Measurements from ENCODE around the gene CLNK. TPM values are rescaled to one million over a fixed set of nuclear protein-coding genes. Genes with fewer than 3 reads are reported as not detected.

The CLNK gene
- total and polyA plus RNA-seq, 2 experiments from 2014 or later: not detected

DNA sequence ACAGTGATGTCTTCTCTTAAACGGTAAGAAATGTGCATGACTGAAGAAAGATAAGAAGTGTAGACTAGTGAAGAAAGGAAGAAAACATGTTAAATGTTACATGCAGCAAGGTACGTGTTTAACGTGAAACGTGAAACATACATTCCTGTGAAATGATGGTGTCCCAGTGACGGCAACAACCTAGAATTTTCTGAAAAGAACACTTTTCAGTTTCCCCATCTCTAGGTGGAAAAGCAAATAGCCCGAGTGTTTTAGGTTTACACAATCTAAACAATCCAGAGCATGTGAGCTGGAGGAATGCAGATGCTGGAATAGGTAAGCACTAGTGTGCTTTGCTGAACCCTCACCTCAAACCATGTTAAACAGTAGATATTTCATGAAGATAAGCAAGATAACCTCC is 60.7 kb downstream of the CLNK start:
- H3K27ac ChIP-seq: no peak overlapping the region
- WGBS, 2 experiments (ENCODE audit: low coverage in 1 of 2, low lambda C conversion rate in 2 of 2, missing lambda C conversion rate in 2 of 2): 65 to 68% methylated on average over 6 of the region's 6 CpGs
- no peaks in the 10 kb centered on the region; the same call in 1 of the 2 replicates for H3K4me1 ChIP-seq (ENCODE audit: insufficient read depth)
- H4K20me1 ChIP-seq (ENCODE audit: insufficient read depth): no peaks in the 10 kb centered on the region
- no peak overlapping the region for H3K4me2 ChIP-seq (ENCODE audit: unreplicated experiment)
- no peak overlapping the region for H3K9ac ChIP-seq
- no peak overlapping the region for H3K4me3 ChIP-seq
- H2AFZ ChIP-seq: no peak overlapping the region
- H3K27me3 ChIP-seq (replicated peaks; ENCODE audit: insufficient read depth): peaks cover 33% of the 10 kb centered on the region
- H3F3A ChIP-seq (ENCODE audit: insufficient read depth): no peaks in the 10 kb centered on the region
- in situ Hi-C loops (cut with MboI): no loop called here
- no peaks in the 10 kb centered on the region for H3K36me3 ChIP-seq (ENCODE audit: low read depth)
- no peaks in the 10 kb centered on the region for H3K9me2 ChIP-seq (ENCODE audit: insufficient read depth)
- H3K9me3 ChIP-seq (ENCODE audit: low read depth): no peaks in the 10 kb centered on the region
- no peak for TF ChIP-seq EZH2 (IDR thresholded peaks at IDR 0.05; ENCODE audit: insufficient read depth, poor library complexity, severe bottlenecking)
- no peak for TF ChIP-seq EZH2phosphoT487 (IDR thresholded peaks at IDR 0.05; ENCODE audit: insufficient read depth, low read depth)
- DNase-seq: no peak
- no peaks in the 10 kb centered on the region for H3K79me2 ChIP-seq (ENCODE audit: insufficient read depth)

DNA sequence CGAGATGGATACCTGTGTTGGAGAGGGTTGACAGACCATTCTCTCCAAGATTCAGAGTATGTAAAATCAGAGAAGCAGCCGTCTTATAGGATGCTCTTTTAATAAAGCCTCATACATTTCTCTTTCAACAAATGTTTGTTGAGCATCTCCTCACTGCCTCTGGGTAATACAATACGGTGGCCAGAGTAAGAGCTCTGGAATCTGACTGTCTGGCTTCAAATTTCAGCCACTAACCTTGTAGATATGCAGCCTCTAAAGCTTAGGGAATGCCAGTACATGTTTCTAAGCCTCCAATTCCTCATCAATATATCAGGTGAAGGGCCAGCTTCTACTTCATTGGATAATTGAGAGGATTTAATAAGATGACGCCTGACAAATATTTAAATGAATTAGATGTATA is 61.3 kb downstream of the CLNK start:
- no peak for TF ChIP-seq EZH2 (IDR thresholded peaks at IDR 0.05; ENCODE audit: insufficient read depth, poor library complexity, severe bottlenecking)
- WGBS, 2 experiments (ENCODE audit: low coverage in 1 of 2, low lambda C conversion rate in 2 of 2, missing lambda C conversion rate in 2 of 2): 66% methylated on average over 4 of the region's 4 CpGs
- peak; percentile 19 for DNase-seq

DNA sequence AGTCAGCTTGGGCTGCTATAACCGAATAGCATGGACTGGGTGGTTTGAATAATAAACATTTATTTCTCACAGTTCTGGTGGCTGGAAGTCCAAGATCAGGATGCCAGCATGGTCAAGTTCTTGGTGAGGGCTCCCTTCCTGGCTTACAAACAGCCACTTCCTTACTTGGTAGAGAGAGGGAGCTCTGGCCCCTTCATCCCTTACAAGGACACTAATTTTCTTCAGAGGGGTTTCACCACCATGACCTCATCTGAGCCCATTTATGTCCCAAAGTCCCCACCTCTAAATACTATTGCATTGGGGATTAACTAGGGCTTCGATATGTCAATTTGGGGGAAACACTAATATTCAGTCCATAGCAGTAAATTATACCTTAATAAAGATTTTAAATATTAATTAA is 61.8 kb downstream of the CLNK start:
- TF ChIP-seq EZH2phosphoT487 (IDR thresholded peaks at IDR 0.05; ENCODE audit: insufficient read depth, low read depth) (no peak), EZH2 (IDR thresholded peaks at IDR 0.05; ENCODE audit: insufficient read depth, poor library complexity, severe bottlenecking) (no peak)
- Histone ChIP-seq H2AFZ (no peak overlapping the region), H3K79me2 (ENCODE audit: insufficient read depth) (no peaks in the 10 kb centered on the region), H3K9me2 (ENCODE audit: insufficient read depth) (no peaks in the 10 kb centered on the region), H3F3A (ENCODE audit: insufficient read depth) (no peaks in the 10 kb centered on the region), H3K4me1 (ENCODE audit: insufficient read depth) (no peaks in the 10 kb centered on the region; the same call in 1 of the 2 replicates), H3K9me3 (ENCODE audit: low read depth) (no peaks in the 10 kb centered on the region), H3K9ac (no peak overlapping the region), H3K4me3 (no peak overlapping the region), H3K4me2 (ENCODE audit: unreplicated experiment) (no peak overlapping the region), H3K27ac (no peak overlapping the region), H3K27me3 (replicated peaks; ENCODE audit: insufficient read depth) (peaks cover 22% of the 10 kb centered on the region), H3K36me3 (ENCODE audit: low read depth) (no peaks in the 10 kb centered on the region), H4K20me1 (ENCODE audit: insufficient read depth) (no peaks in the 10 kb centered on the region)
- no peak for DNase-seq
- 69 to 85% methylated on average over 2 of the region's 2 CpGs for WGBS, 2 experiments (ENCODE audit: low coverage in 1 of 2, low lambda C conversion rate in 2 of 2, missing lambda C conversion rate in 2 of 2)
- in situ Hi-C loops (cut with MboI): no loop called here

More for the DNA sequence above, 61.3 kb downstream of the CLNK start:
- Histone ChIP-seq H3K27me3 (replicated peaks; ENCODE audit: insufficient read depth) (peaks cover 27% of the 10 kb centered on the region), H3K27ac (no peak overlapping the region), H4K20me1 (ENCODE audit: insufficient read depth) (no peaks in the 10 kb centered on the region), H3K79me2 (ENCODE audit: insufficient read depth) (no peaks in the 10 kb centered on the region), H3K9me2 (ENCODE audit: insufficient read depth) (no peaks in the 10 kb centered on the region), H3K9me3 (ENCODE audit: low read depth) (no peaks in the 10 kb centered on the region), H3K4me2 (ENCODE audit: unreplicated experiment) (no peak overlapping the region), H2AFZ (no peak overlapping the region), H3K4me3 (no peak overlapping the region), H3F3A (ENCODE audit: insufficient read depth) (no peaks in the 10 kb centered on the region), H3K9ac (no peak overlapping the region), H3K36me3 (ENCODE audit: low read depth) (no peaks in the 10 kb centered on the region), H3K4me1 (ENCODE audit: insufficient read depth) (no peaks in the 10 kb centered on the region; the same call in 1 of the 2 replicates)
- in situ Hi-C loops (cut with MboI): no loop called here

DNA sequence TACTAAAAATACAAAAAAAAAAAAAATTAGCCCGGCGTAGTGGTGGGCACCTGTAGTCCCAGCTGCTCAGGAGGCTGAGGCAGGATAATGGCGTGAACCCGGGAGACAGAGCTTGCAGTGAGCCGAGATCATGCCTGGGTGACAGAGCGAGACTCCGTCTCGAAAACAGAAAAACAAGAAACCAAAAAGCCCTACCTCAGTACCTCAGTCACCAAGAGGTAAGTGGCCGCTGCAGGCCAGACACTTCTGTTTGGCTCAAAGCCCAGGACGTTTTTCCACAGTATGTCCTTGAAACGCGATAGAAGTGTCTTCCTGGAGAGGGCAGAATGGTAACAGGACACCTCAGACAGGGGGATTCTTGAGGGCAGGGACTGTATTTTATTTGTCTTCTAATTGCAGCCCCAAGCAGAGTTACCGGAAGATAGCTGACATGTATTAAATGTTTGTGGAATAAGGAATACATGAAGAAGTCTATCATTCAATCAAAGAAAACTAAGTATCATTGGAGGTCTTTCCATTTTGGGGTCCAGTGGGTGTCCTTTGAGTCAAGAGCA is 63.6 kb downstream of the CLNK start:
- in situ Hi-C loops (cut with MboI): no loop called here
- no peaks in the 10 kb centered on the region for H4K20me1 ChIP-seq (ENCODE audit: insufficient read depth)
- DNase-seq: no peak
- no peaks in the 10 kb centered on the region; the same call in 1 of the 2 replicates for H3K4me1 ChIP-seq (ENCODE audit: insufficient read depth)
- H3K36me3 ChIP-seq (ENCODE audit: low read depth): no peaks in the 10 kb centered on the region
- H3K27ac ChIP-seq: no peak overlapping the region
- no peaks in the 10 kb centered on the region for H3K9me2 ChIP-seq (ENCODE audit: insufficient read depth)
- H3K27me3 ChIP-seq (replicated peaks; ENCODE audit: insufficient read depth): peaks cover 11% of the 10 kb centered on the region
- no peaks in the 10 kb centered on the region for H3K9me3 ChIP-seq (ENCODE audit: low read depth)
- no peaks in the 10 kb centered on the region for H3K79me2 ChIP-seq (ENCODE audit: insufficient read depth)
- TF ChIP-seq EZH2 (IDR thresholded peaks at IDR 0.05; ENCODE audit: insufficient read depth, poor library complexity, severe bottlenecking) (no peak), EZH2phosphoT487 (IDR thresholded peaks at IDR 0.05; ENCODE audit: insufficient read depth, low read depth) (no peak)
- H3K4me3 ChIP-seq: no peak overlapping the region
- WGBS, 2 experiments (ENCODE audit: low coverage in 1 of 2, low lambda C conversion rate in 2 of 2, missing lambda C conversion rate in 2 of 2): 57 to 68% methylated on average over 13 of the region's 13 CpGs
- H3F3A ChIP-seq (ENCODE audit: insufficient read depth): no peaks in the 10 kb centered on the region
- H3K9ac ChIP-seq: no peak overlapping the region
- no peak overlapping the region for H2AFZ ChIP-seq
- H3K4me2 ChIP-seq (ENCODE audit: unreplicated experiment): no peak overlapping the region

DNA sequence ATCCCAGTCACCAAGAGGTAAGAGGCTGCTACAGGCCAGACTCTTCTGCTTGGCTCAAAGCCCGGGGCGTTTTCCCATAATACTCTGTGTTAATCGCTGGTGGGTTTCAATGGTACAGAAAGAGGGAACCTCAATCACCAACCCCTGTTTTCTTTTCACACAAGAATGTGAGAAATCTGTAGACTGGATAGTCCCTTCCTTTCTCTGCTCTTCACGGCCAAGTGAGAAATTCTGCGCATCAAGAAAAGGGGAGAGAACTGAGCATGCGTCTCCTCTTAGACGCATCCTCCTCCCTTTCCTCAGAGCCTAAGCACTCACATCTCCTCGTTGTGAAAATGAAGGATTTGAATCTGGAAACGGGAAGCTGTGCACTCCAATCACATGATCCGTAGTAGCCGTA is 64.7 kb downstream of the CLNK start:
- no peak overlapping the region for H3K4me3 ChIP-seq
- H4K20me1 ChIP-seq (ENCODE audit: insufficient read depth): no peaks in the 10 kb centered on the region
- H3K4me2 ChIP-seq (ENCODE audit: unreplicated experiment): no peak overlapping the region
- H3K9me3 ChIP-seq (ENCODE audit: low read depth): no peaks in the 10 kb centered on the region
- no peaks in the 10 kb centered on the region; the same call in 1 of the 2 replicates for H3K4me1 ChIP-seq (ENCODE audit: insufficient read depth)
- H3K9me2 ChIP-seq (ENCODE audit: insufficient read depth): no peaks in the 10 kb centered on the region
- in situ Hi-C loops (cut with MboI): no loop called here
- no peaks in the 10 kb centered on the region for H3K36me3 ChIP-seq (ENCODE audit: low read depth)
- no peak overlapping the region for H3K27ac ChIP-seq
- no peaks in the 10 kb centered on the region for H3F3A ChIP-seq (ENCODE audit: insufficient read depth)
- H3K79me2 ChIP-seq (ENCODE audit: insufficient read depth): no peaks in the 10 kb centered on the region
- H3K9ac ChIP-seq: no peak overlapping the region
- TF ChIP-seq EZH2 (IDR thresholded peaks at IDR 0.05; ENCODE audit: insufficient read depth, poor library complexity, severe bottlenecking) (no peak), EZH2phosphoT487 (IDR thresholded peaks at IDR 0.05; ENCODE audit: insufficient read depth, low read depth) (no peak)
- H2AFZ ChIP-seq: no peak overlapping the region
- peaks cover 3% of the 10 kb centered on the region for H3K27me3 ChIP-seq (replicated peaks; ENCODE audit: insufficient read depth)
- 66 to 67% methylated on average over 11 of the region's 11 CpGs for WGBS, 2 experiments (ENCODE audit: low coverage in 1 of 2, low lambda C conversion rate in 2 of 2, missing lambda C conversion rate in 2 of 2)
- no peak for DNase-seq

Data from GM23248 (cell line).